GM21717 (cell line): ENCODE data around the gene C2CD4C.
A peak's percentile ranks its signal among the peaks of the same experiment; 100 is the strongest.
"Not testable (repeated sequence)": the region's sequence is repeated elsewhere in the genome, so short reads cannot be mapped to it uniquely, and the experiment has no call there.

Source experiments
- ATAC-seq: cut with Tn5 transposase; IDR thresholded peaks from one replicate; pipeline ENCODE4 v1.9.1; 2021; ENCODE audit warnings: mild to moderate bottlenecking, moderate library complexity; ENCODE audit not compliant: unreplicated experiment

C2CD4C gene

GRCh38 chr19:386189-386588 lies 22.8 kb downstream of the C2CD4C start:
- not testable (repeated sequence) for ATAC-seq

- no peak for ATAC-seq
These were observed 24.2 kb downstream of the C2CD4C start for GRCh38 chr19:384799-385169.

GRCh38 chr19:383922-384798 lies 24.8 kb downstream of the C2CD4C start:
- ATAC-seq: no peak

GRCh38 chr19:383040-383439 lies 25.9 kb downstream of the C2CD4C start:
- peak; percentile 30 for ATAC-seq

GRCh38 chr19:382578-382977 lies 26.4 kb downstream of the C2CD4C start:
- ATAC-seq: peak; percentile 35

- not testable (repeated sequence) for ATAC-seq
These were observed 27.0 kb downstream of the C2CD4C start for GRCh38 chr19:381901-382300.

GRCh38 chr19:380618-381219 lies 28.2 kb downstream of the C2CD4C start:
- ATAC-seq: not testable (repeated sequence)

GRCh38 chr19:379796-380195 lies 29.2 kb downstream of the C2CD4C start:
- ATAC-seq: no peak

- no peak for ATAC-seq
These were observed 30.2 kb downstream of the C2CD4C start for GRCh38 chr19:378706-379105.

- no peak for ATAC-seq
These were observed 31.0 kb downstream of the C2CD4C start for GRCh38 chr19:377801-378581.

- no peak for ATAC-seq
These were observed 32.9 kb downstream of the C2CD4C start for GRCh38 chr19:376111-376470.

- no peak for ATAC-seq
These were observed 33.4 kb downstream of the C2CD4C start for GRCh38 chr19:375395-376110.

GRCh38 chr19:374886-375235 lies 34.1 kb downstream of the C2CD4C start:
- no peak for ATAC-seq

GRCh38 chr19:374183-374885 lies 34.6 kb downstream of the C2CD4C start:
- no peak for ATAC-seq

GRCh38 chr19:373391-374182 lies 35.4 kb downstream of the C2CD4C start:
- ATAC-seq: no peak

GRCh38 chr19:372306-372890 lies 36.5 kb downstream of the C2CD4C start:
- ATAC-seq: no peak

GRCh38 chr19:371501-372168 lies 37.3 kb downstream of the C2CD4C start:
- ATAC-seq: no peak

GRCh38 chr19:370641-371330 lies 38.2 kb downstream of the C2CD4C start:
- ATAC-seq: no peak
